Skeletal muscle tissue (tissue), 4 donors: ENCODE data around the gene MAP3K20. TPM values are rescaled to one million over a fixed set of nuclear protein-coding genes. Genes with fewer than 3 reads are reported as not detected.
"Not testable (repeated sequence)": the region's sequence is repeated elsewhere in the genome, so short reads cannot be mapped to it uniquely, and the experiment has no call there.

Source experiments
- H3K27ac ChIP-seq: one replicate; pipeline ENCODE4 v1.7.0; 2013; ENCODE audit warnings: mild to moderate bottlenecking, low read depth, low read length, inconsistent platforms
- H3K27me3 ChIP-seq, 3 donors: one replicate each; pipeline ENCODE4 v1.7.0; 2013; ENCODE audit warnings: low read length in 3 of 3; ENCODE audit not compliant: control insufficient read depth in 3 of 3, insufficient read depth in 3 of 3
- H3K36me3 ChIP-seq, 3 donors: one replicate each; pipeline ENCODE4 v1.7.0; 2013; ENCODE audit warnings: low read length in 3 of 3; ENCODE audit not compliant: control insufficient read depth in 3 of 3, insufficient read depth in 3 of 3
- H3K4me1 ChIP-seq, 3 donors: one replicate each; pipeline ENCODE4 v1.7.0; 2013; ENCODE audit warnings: low read length in 3 of 3, mild to moderate bottlenecking in 3 of 3; ENCODE audit not compliant: control insufficient read depth in 3 of 3, insufficient read depth in 3 of 3
- H3K4me3 ChIP-seq, 3 donors: one replicate each; pipeline ENCODE4 v1.7.0; 2013; ENCODE audit warnings: low read length in 3 of 3
- H3K9ac ChIP-seq, 3 donors: one replicate each; pipeline ENCODE4 v1.7.0; 2013; ENCODE audit warnings: low read length in 3 of 3, mild to moderate bottlenecking in 3 of 3, moderate library complexity in 2 of 3, low read depth in 1 of 3
- H3K9me3 ChIP-seq, 3 donors: one replicate each; pipeline ENCODE4 v1.7.0; 2013; ENCODE audit warnings: low read length in 3 of 3; ENCODE audit not compliant: control insufficient read depth in 3 of 3
- total RNA-seq: library from RNA; depleted of rRNA; stranded (reverse); fragments of >200 nt; gene quantifications from one replicate; pipeline ENCODE4 v1.2.3, GENCODE V29; 2014
- donor health status: Osteomylitis.

The MAP3K20 gene
- total RNA-seq, 1 donor from 2014 or later: 52.7 TPM

DNA sequence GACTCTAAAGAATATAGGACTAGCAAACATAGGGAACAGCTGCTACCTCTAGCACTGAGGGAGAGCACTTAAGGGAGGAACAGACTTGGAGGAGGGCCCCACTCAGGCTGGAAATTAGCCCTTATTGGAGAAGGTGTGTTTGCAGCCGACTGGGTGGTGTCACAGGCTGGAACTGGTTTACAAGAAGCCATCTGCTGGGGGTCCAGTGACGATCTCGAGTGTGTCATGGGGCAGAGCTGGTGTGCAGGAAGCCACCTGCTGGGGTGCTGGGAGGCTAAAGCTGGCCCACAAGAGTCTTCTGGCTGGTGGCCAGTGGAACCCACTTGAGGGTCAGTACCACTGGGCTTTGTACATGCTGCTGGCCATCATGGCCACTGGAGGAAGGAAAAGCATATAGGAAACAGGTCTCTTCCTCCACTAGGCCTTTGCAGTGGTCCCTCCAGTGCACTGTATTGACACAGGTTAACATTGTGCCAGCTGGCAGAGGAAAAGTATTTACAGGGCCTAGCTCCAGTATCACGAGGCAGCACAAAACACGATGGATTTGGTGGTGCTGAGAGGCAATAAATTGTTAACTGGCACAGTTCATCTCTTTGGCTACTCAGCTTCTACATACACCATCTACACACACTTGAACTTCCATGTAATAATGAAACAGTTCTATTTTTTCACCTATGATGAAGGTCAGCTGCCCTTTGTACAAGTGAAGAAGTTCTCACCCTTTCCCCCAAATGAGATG, 43.6 kb downstream of the MAP3K20 start:
- peaks cover 29 to 35% (median 33%) of the 10 kb centered on the region in 3 donors for H3K4me1 ChIP-seq
- H3K9ac ChIP-seq: peak overlapping the region in 1 of 3 donors; percentile 33
- peak overlapping the region; percentile 71 for H3K27ac ChIP-seq
- no peaks in the 10 kb centered on the region for H3K9me3 ChIP-seq
- peak overlapping the region; percentile 7 to 29 (median 21) for H3K4me3 ChIP-seq
- no peaks in the 10 kb centered on the region for H3K27me3 ChIP-seq
- H3K36me3 ChIP-seq: peaks cover 2 to 7% (median 4%) of the 10 kb centered on the region in 3 donors

DNA sequence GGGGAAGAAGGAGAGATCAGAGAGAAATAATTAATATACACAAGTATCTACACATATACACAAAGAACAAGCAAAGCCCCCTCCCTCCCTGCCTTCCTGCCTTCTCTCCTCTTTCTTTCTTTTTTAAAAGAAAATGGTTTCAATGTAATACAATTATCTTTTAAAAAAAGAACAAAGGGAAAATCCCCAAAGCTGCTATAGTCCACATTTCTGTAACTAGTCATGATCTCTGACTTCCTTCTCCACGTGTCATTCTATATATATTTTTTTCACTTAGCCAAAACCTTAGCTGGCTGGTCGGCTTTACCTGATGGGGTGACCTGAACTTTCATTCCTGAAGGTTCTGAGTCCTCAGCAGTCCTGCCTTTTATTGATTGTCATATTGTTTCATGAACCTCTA, 44.3 kb downstream of the MAP3K20 start:
- no peaks in the 10 kb centered on the region for H3K27me3 ChIP-seq
- peak overlapping the region; percentile 71 for H3K27ac ChIP-seq
- peaks cover 2 to 7% (median 4%) of the 10 kb centered on the region in 3 donors for H3K36me3 ChIP-seq
- no peaks in the 10 kb centered on the region for H3K9me3 ChIP-seq
- H3K4me1 ChIP-seq: peaks cover 37 to 42% (median 38%) of the 10 kb centered on the region in 3 donors
- no peak overlapping the region for H3K4me3 ChIP-seq
- H3K9ac ChIP-seq: no peak overlapping the region

DNA sequence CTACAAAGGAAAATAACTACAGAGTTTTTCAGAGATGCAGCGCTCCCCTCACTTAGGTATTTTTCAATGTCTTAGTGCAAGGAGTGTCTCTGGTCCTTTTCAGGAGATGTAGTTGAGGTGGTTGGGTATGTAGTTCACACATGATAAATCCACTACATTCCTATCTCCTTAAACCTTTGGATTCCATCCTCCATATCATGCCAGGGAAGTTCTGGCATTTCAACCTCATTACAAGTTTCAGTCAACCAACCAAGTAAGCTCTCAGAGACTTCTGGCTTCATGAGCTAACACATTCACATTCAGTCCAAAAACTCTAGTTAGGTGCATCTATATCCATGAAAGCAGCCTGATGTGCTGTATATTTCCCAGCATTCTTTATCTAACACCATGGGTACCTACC, 47.3 kb downstream of the MAP3K20 start:
- H3K4me3 ChIP-seq: no peak overlapping the region
- no peak overlapping the region for H3K9ac ChIP-seq
- H3K36me3 ChIP-seq: peaks cover 2 to 7% (median 4%) of the 10 kb centered on the region in 3 donors
- H3K27me3 ChIP-seq: no peaks in the 10 kb centered on the region
- no peaks in the 10 kb centered on the region for H3K9me3 ChIP-seq
- peaks cover 36 to 48% (median 38%) of the 10 kb centered on the region in 3 donors for H3K4me1 ChIP-seq
- H3K27ac ChIP-seq: no peak overlapping the region

GRCh38 chr2:173124441-173124840, 48.8 kb downstream of the MAP3K20 start:
- no peaks in the 10 kb centered on the region for H3K27me3 ChIP-seq
- H3K4me1 ChIP-seq: peaks cover 31 to 48% (median 32%) of the 10 kb centered on the region in 3 donors
- H3K9me3 ChIP-seq: no peaks in the 10 kb centered on the region
- peak overlapping the region; percentile 7 for H3K27ac ChIP-seq
- peaks cover 2 to 7% (median 4%) of the 10 kb centered on the region in 3 donors for H3K36me3 ChIP-seq
- no peak overlapping the region for H3K4me3 ChIP-seq
- H3K9ac ChIP-seq: no peak overlapping the region

GRCh38 chr2:173126819-173127218, 51.2 kb downstream of the MAP3K20 start:
- Histone ChIP-seq H3K36me3 (peaks cover 0 to 2% (median 0%) of the 10 kb centered on the region in 3 donors), H3K9ac (no peak overlapping the region), H3K27me3 (no peaks in the 10 kb centered on the region), H3K4me1 (peaks cover 35 to 51% (median 37%) of the 10 kb centered on the region in 3 donors), H3K27ac (no peak overlapping the region), H3K4me3 (no peak overlapping the region), H3K9me3 (no peaks in the 10 kb centered on the region)

GRCh38 chr2:173128132-173128531, 52.5 kb downstream of the MAP3K20 start:
- H3K4me3 ChIP-seq, H3K9ac ChIP-seq, H3K36me3 ChIP-seq, H3K9me3 ChIP-seq, H3K27ac ChIP-seq, H3K27me3 ChIP-seq: not testable (repeated sequence)
- H3K4me1 ChIP-seq: peaks cover 29 to 53% (median 34%) of the 10 kb centered on the region in 3 donors

GRCh38 chr2:173130496-173131465, 55.1 kb downstream of the MAP3K20 start:
- Histone ChIP-seq H3K9me3 (no peaks in the 10 kb centered on the region), H3K27me3 (no peaks in the 10 kb centered on the region), H3K36me3 (no peaks in the 10 kb centered on the region), H3K27ac (no peak overlapping the region), H3K4me1 (peaks cover 20 to 45% (median 24%) of the 10 kb centered on the region in 3 donors), H3K9ac (no peak overlapping the region), H3K4me3 (no peak overlapping the region)

DNA sequence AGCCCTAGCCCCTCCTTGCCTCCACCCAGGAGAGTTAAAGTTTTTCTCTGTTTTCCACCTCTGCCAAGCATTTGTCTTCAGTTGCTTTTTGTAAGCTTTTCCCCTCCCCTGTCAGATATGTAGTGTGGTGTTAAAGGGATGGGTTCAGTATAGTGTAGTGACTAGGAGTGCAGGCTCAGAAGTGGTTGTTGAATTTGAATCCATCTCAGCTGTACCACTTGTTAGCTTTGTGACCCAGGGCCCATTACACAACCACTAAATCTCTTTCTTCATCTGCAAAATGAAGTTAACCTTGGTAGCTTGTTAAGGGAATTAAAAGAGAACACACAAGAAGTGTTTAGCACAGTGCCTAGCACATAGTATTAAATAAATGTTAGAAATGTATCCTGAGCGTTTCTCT, 56.9 kb downstream of the MAP3K20 start:
- H3K9me3 ChIP-seq: no peaks in the 10 kb centered on the region
- no peaks in the 10 kb centered on the region for H3K27me3 ChIP-seq
- H3K4me3 ChIP-seq: no peak overlapping the region
- H3K9ac ChIP-seq: no peak overlapping the region
- H3K36me3 ChIP-seq: no peaks in the 10 kb centered on the region
- H3K4me1 ChIP-seq: peaks cover 22 to 56% (median 35%) of the 10 kb centered on the region in 3 donors
- H3K27ac ChIP-seq: no peak overlapping the region

DNA sequence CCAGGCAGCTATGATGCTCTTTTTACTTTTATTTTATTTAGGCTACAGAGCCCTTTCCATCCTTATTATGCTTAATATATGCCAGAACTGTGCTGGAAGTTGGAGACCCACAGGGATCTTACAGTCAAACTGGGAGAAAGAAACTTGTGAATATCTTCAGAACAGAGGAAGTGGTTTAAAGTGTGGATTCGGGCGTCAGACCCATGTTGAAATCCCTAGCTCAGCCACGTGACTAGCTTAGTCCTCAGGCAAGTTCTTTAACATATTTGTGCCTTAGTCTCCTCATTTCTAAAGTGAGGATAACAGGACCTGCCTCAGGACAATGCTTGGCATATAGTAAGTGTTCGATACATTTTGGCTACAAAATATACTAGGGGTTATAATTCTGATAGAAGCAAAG, 59.1 kb downstream of the MAP3K20 start:
- Histone ChIP-seq H3K9me3 (no peaks in the 10 kb centered on the region), H3K27me3 (no peaks in the 10 kb centered on the region), H3K27ac (no peak overlapping the region), H3K4me1 (peaks cover 21 to 57% (median 41%) of the 10 kb centered on the region in 3 donors), H3K4me3 (no peak overlapping the region), H3K9ac (no peak overlapping the region), H3K36me3 (no peaks in the 10 kb centered on the region)
